Astrocyte (in vitro differentiated cells and primary cell): Measurements from ENCODE around the gene SGIP1.

Experiments used
- CTCF ChIP-seq: IDR thresholded peaks from 2 replicates; pipeline ENCODE4 v1.5.1; 2011; ENCODE audit warnings: low read depth, mild to moderate bottlenecking, inconsistent platforms, low read length, moderate library complexity; ENCODE audit not compliant: insufficient read depth
- EZH2 ChIP-seq: IDR thresholded peaks from 2 replicates; pipeline ENCODE4 v1.6.1; 2012; ENCODE audit warnings: mild to moderate bottlenecking, low read length, inconsistent platforms; ENCODE audit not compliant: insufficient read depth

- TF ChIP-seq CTCF (no peak), EZH2 (no peak)
Measured at GRCh38 chr1:66542314-66542713, 8.4 kb downstream of the SGIP1 start.
